H9 (cell line): ENCODE results near the gene ITPK1. TPM values are rescaled to one million over a fixed set of nuclear protein-coding genes. Genes with fewer than 3 reads are reported as not detected.

Experiments
- DNase-seq: peaks from one replicate; pipeline ENCODE4 v3.0.0-alpha.2; 2017
- H2AFZ ChIP-seq: one replicate; pipeline ENCODE4 v1.6.1; 2013; ENCODE audit warnings: mild to moderate bottlenecking, low read length, control low read depth, moderate library complexity
- H2AK5ac ChIP-seq: 2 replicates; pipeline ENCODE4 v1.6.1; 2013; ENCODE audit warnings: low read length, control low read depth, mixed read lengths; ENCODE audit not compliant: insufficient read length
- H2BK120ac ChIP-seq: one replicate; pipeline ENCODE4 v1.6.1; 2013; ENCODE audit warnings: low read depth, mild to moderate bottlenecking, low read length, control low read depth, inconsistent platforms; ENCODE audit not compliant: poor library complexity, severe bottlenecking
- H2BK12ac ChIP-seq: 2 replicates; pipeline ENCODE4 v1.6.1; 2013; ENCODE audit warnings: low read length, control low read depth, mixed read lengths, low read depth; ENCODE audit not compliant: insufficient read length
- H2BK15ac ChIP-seq: 2 replicates; pipeline ENCODE4 v1.6.1; 2013; ENCODE audit warnings: low read depth, low read length, control low read depth
- H2BK20ac ChIP-seq: one replicate; pipeline ENCODE4 v1.6.1; 2013; ENCODE audit warnings: low read depth, mild to moderate bottlenecking, low read length, control low read depth, inconsistent platforms; ENCODE audit not compliant: poor library complexity, severe bottlenecking
- H2BK5ac ChIP-seq: 2 replicates; pipeline ENCODE4 v1.6.1; 2013; ENCODE audit warnings: low read length, control low read depth, mixed read lengths; ENCODE audit not compliant: insufficient read length
- H3K14ac ChIP-seq: 2 replicates; pipeline ENCODE4 v1.6.1; 2013; ENCODE audit warnings: low read length, control low read depth; ENCODE audit not compliant: insufficient read depth
- H3K18ac ChIP-seq: 2 replicates; pipeline ENCODE4 v1.6.1; 2013; ENCODE audit warnings: low read depth, mild to moderate bottlenecking, mixed read lengths, low read length, control low read depth; ENCODE audit not compliant: insufficient read length
- H3K23ac ChIP-seq: 2 replicates; pipeline ENCODE4 v1.6.1; 2013; ENCODE audit warnings: low read length, control low read depth, mixed read lengths, low read depth; ENCODE audit not compliant: insufficient read length
- H3K23me2 ChIP-seq: 2 replicates; pipeline ENCODE4 v1.6.1; 2013; ENCODE audit warnings: low read depth, mild to moderate bottlenecking, mixed read lengths, low read length, control low read depth; ENCODE audit not compliant: insufficient read length, poor library complexity, severe bottlenecking
- H3K27ac ChIP-seq: 2 replicates; pipeline ENCODE4 v1.5.1; 2013; ENCODE audit warnings: low read length, control low read depth, mixed read lengths, low read depth; ENCODE audit not compliant: insufficient read length
- H3K27me3 ChIP-seq: 2 replicates; pipeline ENCODE4 v1.6.1; 2013; ENCODE audit warnings: low read length, control low read depth, inconsistent platforms; ENCODE audit not compliant: insufficient read depth
- H3K4ac ChIP-seq: 2 replicates; pipeline ENCODE4 v1.6.1; 2013; ENCODE audit warnings: low read depth, mild to moderate bottlenecking, control low read depth, inconsistent platforms, low read length, moderate library complexity
- H3K4me1 ChIP-seq: 2 replicates; pipeline ENCODE4 v1.6.1; 2013; ENCODE audit warnings: low read length, control low read depth, inconsistent platforms; ENCODE audit not compliant: insufficient read depth
- H3K4me2 ChIP-seq: 2 replicates; pipeline ENCODE4 v1.6.1; 2013; ENCODE audit warnings: low read length, control low read depth, mixed read lengths; ENCODE audit not compliant: insufficient read length, insufficient read depth
- H3K56ac ChIP-seq: 2 replicates; pipeline ENCODE4 v1.6.1; 2013; ENCODE audit warnings: low read depth, mild to moderate bottlenecking, mixed read lengths, low read length, control low read depth; ENCODE audit not compliant: insufficient read length
- H3K79me1 ChIP-seq: 2 replicates; pipeline ENCODE4 v1.6.1; 2013; ENCODE audit warnings: low read depth, mild to moderate bottlenecking, moderate library complexity, low read length, control low read depth, inconsistent platforms; ENCODE audit not compliant: insufficient read depth, poor library complexity, severe bottlenecking
- H3K79me2 ChIP-seq: 2 replicates; pipeline ENCODE4 v1.6.1; 2013; ENCODE audit warnings: low read length, control low read depth, inconsistent platforms; ENCODE audit not compliant: insufficient read depth
- H3K9ac ChIP-seq: 2 replicates; pipeline ENCODE4 v1.6.1; 2013; ENCODE audit warnings: low read length, control low read depth, mixed read lengths; ENCODE audit not compliant: insufficient read length; ENCODE audit errors: extremely low read depth
- H3K9me3 ChIP-seq: one replicate; pipeline ENCODE4 v1.6.1; 2013; ENCODE audit warnings: low read depth, low read length, inconsistent platforms; ENCODE audit not compliant: control insufficient read depth
- H3T11ph ChIP-seq: one replicate; pipeline ENCODE4 v1.6.1; 2013; ENCODE audit warnings: mild to moderate bottlenecking, low read length, control low read depth, inconsistent platforms
- H4K20me1 ChIP-seq: one replicate; pipeline ENCODE4 v1.6.1; 2013; ENCODE audit not compliant: control insufficient read depth, insufficient read length, insufficient read depth
- H4K5ac ChIP-seq: 2 replicates; pipeline ENCODE4 v1.6.1; 2013; ENCODE audit warnings: low read depth, mild to moderate bottlenecking, mixed read lengths, low read length, control low read depth; ENCODE audit not compliant: insufficient read length
- H4K8ac ChIP-seq: replicated peaks from 2 replicates; pipeline ENCODE4 v1.6.1; 2013; ENCODE audit warnings: low read length, control low read depth, mixed read lengths, low read depth; ENCODE audit not compliant: insufficient read length
- H4K91ac ChIP-seq: 2 replicates; pipeline ENCODE4 v1.6.1; 2013; ENCODE audit warnings: low read depth, mild to moderate bottlenecking, moderate library complexity, mixed read lengths, low read length, control low read depth; ENCODE audit not compliant: insufficient read length
- H3K27ac Mint-ChIP-seq, 3 experiments: 2 replicates in 2 of 3; 3 replicates in 1 of 3; pipeline ENCODE4 v1.8.0; 2020 to 2021; ENCODE audit warnings: mixed read lengths in 3 of 3, mild to moderate bottlenecking in 1 of 3, moderate library complexity in 1 of 3
- H3K27me3 Mint-ChIP-seq: 2 replicates; pipeline ENCODE4 v1.8.0; 2021; ENCODE audit warnings: low read depth, mild to moderate bottlenecking, moderate library complexity, mixed read lengths
- H3K36me3 Mint-ChIP-seq, 3 experiments: 2 replicates in 2 of 3; 3 replicates in 1 of 3; pipeline ENCODE4 v1.8.0; 2020 to 2021; ENCODE audit warnings: low read depth in 3 of 3, mixed read lengths in 3 of 3; ENCODE audit not compliant: insufficient read depth in 1 of 3
- H3K4me1 Mint-ChIP-seq, 2 experiments: 2 replicates each; pipeline ENCODE4 v1.8.0; 2020; ENCODE audit warnings: mixed read lengths in 2 of 2
- H3K4me3 Mint-ChIP-seq, 2 experiments: 2 replicates in 1 of 2; 3 replicates in 1 of 2; pipeline ENCODE4 v1.8.0; 2020 to 2021; ENCODE audit warnings: mild to moderate bottlenecking in 2 of 2, mixed read lengths in 2 of 2, moderate library complexity in 1 of 2
- H3K9me3 Mint-ChIP-seq, 2 experiments: 2 replicates in 1 of 2; 3 replicates in 1 of 2; pipeline ENCODE4 v1.8.0; 2020; ENCODE audit warnings: mild to moderate bottlenecking in 2 of 2, mixed read lengths in 2 of 2, moderate library complexity in 1 of 2
- WGBS: extraction: QIAGEN DNeasy Blood & Tissue Kit; methylation state at CpG from one replicate; pipeline ENCODE4 v1.1.7; 2013; ENCODE audit warnings: missing lambda C conversion rate, low lambda C conversion rate, mixed read lengths; ENCODE audit not compliant: insufficient read length; ENCODE audit errors: extremely low coverage; 5-methylcytosine and 5-hydroxymethylcytosine counted together
- total RNA-seq: library from RNA; stranded (reverse); gene quantifications from 2 replicates; pipeline ENCODE4 v1.2.1, GENCODE V29; 2021
- TF ChIP-seq, protein P1 (sequence below): fragments of 200-600 bp; sonication (generic); conservative IDR thresholded peaks from 3 replicates; pipeline ENCODE4 v1.8.0; 2021; ENCODE audit warnings: antibody characterized with exemption, mild to moderate bottlenecking

The ITPK1 gene
- total RNA-seq, 1 experiment from 2014 or later: 92.7 TPM

DNA sequence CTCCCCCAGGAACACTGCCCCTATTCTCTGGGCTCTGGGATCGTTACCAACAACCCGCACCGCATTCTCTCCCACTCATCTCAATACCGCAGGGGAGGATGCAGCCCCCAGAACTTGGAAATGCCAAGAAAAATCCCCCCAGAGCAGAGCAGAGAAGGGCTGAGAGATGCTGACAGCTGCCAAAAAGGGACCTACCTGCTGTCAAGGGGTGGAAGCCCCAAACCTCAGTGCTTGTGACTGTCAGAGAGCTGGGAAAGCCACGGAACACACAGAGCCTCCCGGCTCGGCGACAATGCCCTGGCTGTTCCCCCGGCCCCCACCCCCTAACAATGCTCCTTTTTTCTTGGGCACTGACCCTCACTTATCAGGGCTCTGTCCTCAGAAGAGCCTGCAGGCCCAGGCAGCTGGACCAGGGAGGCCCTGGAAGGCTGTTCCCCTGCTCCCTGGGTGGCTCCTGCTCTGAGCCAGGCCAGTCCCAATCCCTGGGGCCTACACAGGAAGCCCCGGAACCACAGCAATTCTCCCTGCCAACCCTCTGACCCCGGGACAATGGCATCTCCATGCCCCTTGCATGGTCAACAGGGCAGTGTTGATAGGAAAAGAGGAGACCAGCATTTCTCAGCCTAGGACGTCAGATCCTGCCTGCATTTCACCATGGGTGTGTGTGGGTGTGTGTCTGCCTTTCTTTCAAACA is 78.9 kb downstream of the ITPK1 start:
- H3K4me3 Mint-ChIP-seq: no peak overlapping the region
- peak overlapping the region in 2 of 3 experiments; percentile 47 to 86; a peak in 2 of 7 replicates for H3K27ac Mint-ChIP-seq
- no peak overlapping the region for H2BK120ac ChIP-seq
- no peaks in the 10 kb centered on the region for H3K9me3 ChIP-seq
- no peaks in the 10 kb centered on the region for H3K36me3 Mint-ChIP-seq
- no peak overlapping the region for H3K27ac ChIP-seq
- H3K14ac ChIP-seq: no peak overlapping the region; the same call in 1 of the 2 replicates
- H3K27me3 ChIP-seq: no peaks in the 10 kb centered on the region
- H3K4ac ChIP-seq: no peak overlapping the region
- no peaks in the 10 kb centered on the region for H4K20me1 ChIP-seq
- H3K79me2 ChIP-seq: no peaks in the 10 kb centered on the region; the same call in 1 of the 2 replicates
- DNase-seq: no peak
- no peak overlapping the region for H4K91ac ChIP-seq
- no peak overlapping the region for H3T11ph ChIP-seq
- H3K27me3 Mint-ChIP-seq: no peaks in the 10 kb centered on the region
- H3K9me3 Mint-ChIP-seq: no peaks in the 10 kb centered on the region
- no peak overlapping the region for H4K5ac ChIP-seq
- H3K23me2 ChIP-seq: no peaks in the 10 kb centered on the region
- no peak overlapping the region for H2AK5ac ChIP-seq
- no peak overlapping the region for H3K56ac ChIP-seq
- no peak overlapping the region for H4K8ac ChIP-seq
- H3K79me1 ChIP-seq: peaks cover 6% of the 10 kb centered on the region
- H2BK15ac ChIP-seq: no peak overlapping the region
- H3K9ac ChIP-seq: no peak overlapping the region
- no peak overlapping the region for H3K18ac ChIP-seq
- no peak overlapping the region for H2BK12ac ChIP-seq
- H3K4me1 ChIP-seq: peaks cover 23% of the 10 kb centered on the region; the same call in 1 of the 2 replicates
- peaks cover 68 to 71% of the 10 kb centered on the region in 2 experiments for H3K4me1 Mint-ChIP-seq
- no CpG with 5 or more reads among the region's 12 CpGs for WGBS
- no peak overlapping the region for H2AFZ ChIP-seq
- no peak overlapping the region for H3K4me2 ChIP-seq
- TF ChIP-seq, protein P1, sequence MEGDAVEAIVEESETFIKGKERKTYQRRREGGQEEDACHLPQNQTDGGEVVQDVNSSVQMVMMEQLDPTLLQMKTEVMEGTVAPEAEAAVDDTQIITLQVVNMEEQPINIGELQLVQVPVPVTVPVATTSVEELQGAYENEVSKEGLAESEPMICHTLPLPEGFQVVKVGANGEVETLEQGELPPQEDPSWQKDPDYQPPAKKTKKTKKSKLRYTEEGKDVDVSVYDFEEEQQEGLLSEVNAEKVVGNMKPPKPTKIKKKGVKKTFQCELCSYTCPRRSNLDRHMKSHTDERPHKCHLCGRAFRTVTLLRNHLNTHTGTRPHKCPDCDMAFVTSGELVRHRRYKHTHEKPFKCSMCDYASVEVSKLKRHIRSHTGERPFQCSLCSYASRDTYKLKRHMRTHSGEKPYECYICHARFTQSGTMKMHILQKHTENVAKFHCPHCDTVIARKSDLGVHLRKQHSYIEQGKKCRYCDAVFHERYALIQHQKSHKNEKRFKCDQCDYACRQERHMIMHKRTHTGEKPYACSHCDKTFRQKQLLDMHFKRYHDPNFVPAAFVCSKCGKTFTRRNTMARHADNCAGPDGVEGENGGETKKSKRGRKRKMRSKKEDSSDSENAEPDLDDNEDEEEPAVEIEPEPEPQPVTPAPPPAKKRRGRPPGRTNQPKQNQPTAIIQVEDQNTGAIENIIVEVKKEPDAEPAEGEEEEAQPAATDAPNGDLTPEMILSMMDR: no peak
- H2BK5ac ChIP-seq: no peak overlapping the region
- no peak overlapping the region for H3K23ac ChIP-seq
- H2BK20ac ChIP-seq: no peak overlapping the region
